Sigmoid colon (tissue), 3 donors: ENCODE results near the gene DNTTIP2.

ENCODE experiments used
- CTCF ChIP-seq, 4 experiments: fragments of 450-650 bp in 3 of 4; fragments of 200-600 bp in 1 of 4; IDR thresholded peaks; one replicate each; pipeline ENCODE4 v1.5.1; 2016 to 2019; ENCODE audit warnings: antibody characterized with exemption in 4 of 4, mild to moderate bottlenecking in 3 of 4, moderate library complexity in 2 of 4
- POLR2A ChIP-seq, 2 donors: fragments of 450-650 bp; IDR thresholded peaks; one replicate each; pipeline ENCODE4 v1.6.1; 2016; ENCODE audit warnings: antibody characterized with exemption in 2 of 2, mild to moderate bottlenecking in 2 of 2, moderate library complexity in 2 of 2

GRCh38 chr1:93917302-93917701 is 38.3 kb upstream of the DNTTIP2 start:
- TF ChIP-seq POLR2A (IDR thresholded peaks at IDR 0.05) (no peak), CTCF (IDR thresholded peaks at IDR 0.05) (no peak)
